GM23338 (cell line): ENCODE results near the gene DUS3L. TPM values are rescaled to one million over a fixed set of nuclear protein-coding genes. Genes with fewer than 3 reads are reported as not detected.

Source experiments
- ATAC-seq: fragments of 200-7000 bp; cut with Tn5 transposase; 3 replicates; pipeline ENCODE4 v1.9.1; 2020
- DNase-seq: peaks from one replicate; pipeline ENCODE4 v3.0.0-alpha.2; 2015; ENCODE audit warnings: low spot score
- H2AFZ ChIP-seq: fragments of 200-600 bp; sonication (generic); 2 replicates; pipeline ENCODE4 v1.8.0; 2016; ENCODE audit warnings: antibody characterized with exemption, mild to moderate bottlenecking, moderate library complexity
- H3F3A ChIP-seq: fragments of 200-600 bp; sonication (generic); replicated peaks from 2 replicates; pipeline ENCODE4 v1.8.0; 2017; ENCODE audit warnings: antibody characterized with exemption, mixed run types, low read depth
- H3K27ac ChIP-seq: fragments of 200-600 bp; sonication (generic); 2 replicates; pipeline ENCODE4 v1.6.1; 2016; ENCODE audit warnings: low read depth
- H3K27me3 ChIP-seq: fragments of 200-600 bp; sonication (generic); 2 replicates; pipeline ENCODE4 v1.8.0; 2016; ENCODE audit warnings: mild to moderate bottlenecking, mixed run types, moderate library complexity; ENCODE audit not compliant: insufficient read depth
- H3K36me3 ChIP-seq: fragments of 200-600 bp; sonication (generic); 2 replicates; pipeline ENCODE4 v1.8.0; 2016; ENCODE audit warnings: mild to moderate bottlenecking; ENCODE audit not compliant: insufficient read depth
- H3K4me1 ChIP-seq: fragments of 200-600 bp; sonication (generic); 2 replicates; pipeline ENCODE4 v1.8.0; 2016; ENCODE audit warnings: mild to moderate bottlenecking, moderate library complexity; ENCODE audit not compliant: insufficient read depth
- H3K4me2 ChIP-seq: fragments of 200-600 bp; sonication (generic); 2 replicates; pipeline ENCODE4 v1.7.1; 2017; ENCODE audit warnings: mixed run types
- H3K4me3 ChIP-seq: fragments of 200-600 bp; sonication (generic); 2 replicates; pipeline ENCODE4 v1.6.1; 2016; ENCODE audit warnings: mixed run types
- H3K79me2 ChIP-seq: fragments of 200-600 bp; sonication (generic); replicated peaks from 2 replicates; pipeline ENCODE4 v1.8.0; 2017; ENCODE audit warnings: mild to moderate bottlenecking; ENCODE audit not compliant: insufficient read depth
- H3K9me2 ChIP-seq: fragments of 200-600 bp; sonication (generic); 2 replicates; pipeline ENCODE4 v1.8.0; 2017; ENCODE audit not compliant: insufficient read depth
- H4K20me1 ChIP-seq: fragments of 200-600 bp; sonication (generic); replicated peaks from 2 replicates; pipeline ENCODE4 v1.8.0; 2017; ENCODE audit warnings: mild to moderate bottlenecking; ENCODE audit not compliant: insufficient read depth
- H3K27ac Mint-ChIP-seq: 2 replicates; pipeline ENCODE4 v1.8.0; 2020; ENCODE audit warnings: inconsistent platforms, mild to moderate bottlenecking, moderate library complexity, mixed read lengths
- H3K27me3 Mint-ChIP-seq: 3 replicates; pipeline ENCODE4 v1.8.0; 2022; ENCODE audit warnings: low read depth, mild to moderate bottlenecking, moderate library complexity, mixed read lengths, inconsistent platforms; ENCODE audit not compliant: insufficient read depth, poor library complexity
- H3K36me3 Mint-ChIP-seq: 3 replicates; pipeline ENCODE4 v1.8.0; 2021; ENCODE audit warnings: low read depth, mild to moderate bottlenecking, inconsistent platforms, moderate library complexity, mixed read lengths
- H3K4me1 Mint-ChIP-seq: 3 replicates; pipeline ENCODE4 v1.8.0; 2020; ENCODE audit warnings: mild to moderate bottlenecking, inconsistent platforms, mixed read lengths
- H3K4me3 Mint-ChIP-seq: 3 replicates; pipeline ENCODE4 v1.8.0; 2021; ENCODE audit warnings: moderate library complexity, mild to moderate bottlenecking, inconsistent platforms, mixed read lengths
- H3K9me3 Mint-ChIP-seq: 3 replicates; pipeline ENCODE4 v1.8.0; 2020; ENCODE audit warnings: moderate library complexity, mild to moderate bottlenecking, inconsistent platforms, mixed read lengths
- CREB1 ChIP-seq: fragments of 250-450 bp; sonication (Bioruptor Pico); IDR thresholded peaks from 2 replicates; pipeline ENCODE4 v1.5.0; 2020; ENCODE audit warnings: low read depth, mild to moderate bottlenecking, moderate library complexity
- CTCF ChIP-seq, 2 experiments: fragments of 200-600 bp in 1 of 2; sonication (generic) in 1 of 2; conservative IDR thresholded peaks; 2 replicates each; pipeline versions ENCODE4 v1.5.1 to v1.6.1; 2016 to 2017; ENCODE audit warnings: antibody characterized with exemption in 2 of 2, low read depth in 2 of 2, mild to moderate bottlenecking in 2 of 2, moderate library complexity in 1 of 2
- EZH2 ChIP-seq: fragments of 200-600 bp; sonication (generic); IDR thresholded peaks from one replicate; pipeline ENCODE4 v1.8.0; 2017; ENCODE audit warnings: antibody characterized with exemption, mild to moderate bottlenecking, low read depth; ENCODE audit not compliant: unreplicated experiment
- NANOG ChIP-seq: IDR thresholded peaks from 2 replicates; pipeline ENCODE4 v1.6.1; 2016; ENCODE audit warnings: antibody characterized with exemption, borderline replicate concordance
- POLR2AphosphoS5 ChIP-seq: IDR thresholded peaks from 2 replicates; pipeline ENCODE4 v1.6.1; 2016; ENCODE audit warnings: antibody characterized with exemption, low read depth
- STAT1 ChIP-seq: IDR thresholded peaks from one replicate; pipeline ENCODE4 v1.6.1; 2016; ENCODE audit warnings: antibody characterized with exemption; ENCODE audit not compliant: unreplicated experiment
- ZNF114 ChIP-seq: fragments of 250-450 bp; sonication (Bioruptor Pico); IDR thresholded peaks from 2 replicates; pipeline ENCODE4 v1.5.0; 2020; ENCODE audit warnings: mild to moderate bottlenecking, moderate library complexity
- polyA plus RNA-seq: library from polyadenylated mRNA; unstranded; fragments of >200 nt; fragmentation: Nextera tagmentation; extraction: Ambion mirVana; gene quantifications from 2 replicates; pipeline ENCODE4 v1.2.1, GENCODE V29; 2016
- total RNA-seq: library from RNA; depleted of rRNA; stranded (reverse); fragments of >200 nt; shearing (Covaris generic); gene quantifications from 2 replicates; pipeline ENCODE4 v1.2.3, GENCODE V29; 2014
- TF ChIP-seq, protein P1 (sequence below): IDR thresholded peaks from one replicate; pipeline ENCODE4 v1.6.1; 2018; ENCODE audit warnings: antibody characterized with exemption; ENCODE audit not compliant: unreplicated experiment
- TF ChIP-seq, protein P2 (sequence below): fragments of 250-450 bp; sonication (Bioruptor Pico); IDR thresholded peaks from 2 replicates; pipeline ENCODE4 v1.5.0; 2020; ENCODE audit warnings: mild to moderate bottlenecking, moderate library complexity

The DUS3L gene
- total and polyA plus RNA-seq, 2 experiments from 2014 or later, result 26.2 to 53.0 TPM

DNA sequence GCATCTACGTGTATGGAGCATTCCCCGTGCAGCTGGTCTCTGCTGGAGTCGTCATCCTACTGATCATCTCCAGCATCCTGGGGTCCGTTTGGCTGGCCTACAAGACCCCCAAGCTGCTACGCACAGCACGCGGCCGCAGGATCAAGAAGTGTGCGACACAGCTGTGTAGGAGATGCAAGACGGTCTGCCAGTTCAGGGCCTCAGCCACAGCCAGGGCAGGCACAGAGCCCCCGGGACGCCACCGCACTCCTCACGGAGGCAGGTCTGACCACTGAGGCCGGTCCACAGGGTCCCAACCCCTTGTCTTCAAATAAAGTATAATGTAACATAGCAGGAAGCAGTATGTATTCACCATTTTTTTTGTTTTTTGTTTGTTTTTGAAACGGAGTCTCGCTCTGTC is 12.6 kb downstream of the DUS3L start (continued):
- TF ChIP-seq, protein P1, sequence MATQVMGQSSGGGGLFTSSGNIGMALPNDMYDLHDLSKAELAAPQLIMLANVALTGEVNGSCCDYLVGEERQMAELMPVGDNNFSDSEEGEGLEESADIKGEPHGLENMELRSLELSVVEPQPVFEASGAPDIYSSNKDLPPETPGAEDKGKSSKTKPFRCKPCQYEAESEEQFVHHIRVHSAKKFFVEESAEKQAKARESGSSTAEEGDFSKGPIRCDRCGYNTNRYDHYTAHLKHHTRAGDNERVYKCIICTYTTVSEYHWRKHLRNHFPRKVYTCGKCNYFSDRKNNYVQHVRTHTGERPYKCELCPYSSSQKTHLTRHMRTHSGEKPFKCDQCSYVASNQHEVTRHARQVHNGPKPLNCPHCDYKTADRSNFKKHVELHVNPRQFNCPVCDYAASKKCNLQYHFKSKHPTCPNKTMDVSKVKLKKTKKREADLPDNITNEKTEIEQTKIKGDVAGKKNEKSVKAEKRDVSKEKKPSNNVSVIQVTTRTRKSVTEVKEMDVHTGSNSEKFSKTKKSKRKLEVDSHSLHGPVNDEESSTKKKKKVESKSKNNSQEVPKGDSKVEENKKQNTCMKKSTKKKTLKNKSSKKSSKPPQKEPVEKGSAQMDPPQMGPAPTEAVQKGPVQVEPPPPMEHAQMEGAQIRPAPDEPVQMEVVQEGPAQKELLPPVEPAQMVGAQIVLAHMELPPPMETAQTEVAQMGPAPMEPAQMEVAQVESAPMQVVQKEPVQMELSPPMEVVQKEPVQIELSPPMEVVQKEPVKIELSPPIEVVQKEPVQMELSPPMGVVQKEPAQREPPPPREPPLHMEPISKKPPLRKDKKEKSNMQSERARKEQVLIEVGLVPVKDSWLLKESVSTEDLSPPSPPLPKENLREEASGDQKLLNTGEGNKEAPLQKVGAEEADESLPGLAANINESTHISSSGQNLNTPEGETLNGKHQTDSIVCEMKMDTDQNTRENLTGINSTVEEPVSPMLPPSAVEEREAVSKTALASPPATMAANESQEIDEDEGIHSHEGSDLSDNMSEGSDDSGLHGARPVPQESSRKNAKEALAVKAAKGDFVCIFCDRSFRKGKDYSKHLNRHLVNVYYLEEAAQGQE, result no peak
- TF ChIP-seq NANOG, result no peak
- no peak for TF ChIP-seq STAT1
- TF ChIP-seq POLR2AphosphoS5, result no peak
- no peak for TF ChIP-seq CTCF (conservative IDR thresholded peaks at IDR 0.05; ENCODE audit: low read depth in 2 of 2)
- no peak for TF ChIP-seq EZH2

GRCh38 chr19:5775668-5776309 is 15.2 kb downstream of the DUS3L start:
- peaks cover 5% of the 10 kb centered on the region; the same call in 1 of the 2 replicates for H3K9me2 ChIP-seq
- no peak for DNase-seq
- H3K27me3 Mint-ChIP-seq, result peaks cover 4% of the 10 kb centered on the region
- no peak for ATAC-seq
- H2AFZ ChIP-seq, result no peak overlapping the region
- no peaks in the 10 kb centered on the region for H3K27me3 ChIP-seq
- H3K4me3 Mint-ChIP-seq, result no peak overlapping the region
- no peaks in the 10 kb centered on the region for H3K4me1 ChIP-seq
- H3K9me3 Mint-ChIP-seq, result peaks cover 7% of the 10 kb centered on the region; the same call in 1 of the 3 replicates
- no peaks in the 10 kb centered on the region for H3F3A ChIP-seq
- no peak overlapping the region for H3K4me2 ChIP-seq
- no peaks in the 10 kb centered on the region for H3K36me3 ChIP-seq
- H3K27ac ChIP-seq, result no peak overlapping the region
- H3K4me3 ChIP-seq, result no peak overlapping the region
- no peaks in the 10 kb centered on the region for H3K4me1 Mint-ChIP-seq
- no peaks in the 10 kb centered on the region for H3K36me3 Mint-ChIP-seq
- no peaks in the 10 kb centered on the region for H4K20me1 ChIP-seq
- no peak overlapping the region for H3K27ac Mint-ChIP-seq
- no peaks in the 10 kb centered on the region for H3K79me2 ChIP-seq
- TF ChIP-seq, protein P2, sequence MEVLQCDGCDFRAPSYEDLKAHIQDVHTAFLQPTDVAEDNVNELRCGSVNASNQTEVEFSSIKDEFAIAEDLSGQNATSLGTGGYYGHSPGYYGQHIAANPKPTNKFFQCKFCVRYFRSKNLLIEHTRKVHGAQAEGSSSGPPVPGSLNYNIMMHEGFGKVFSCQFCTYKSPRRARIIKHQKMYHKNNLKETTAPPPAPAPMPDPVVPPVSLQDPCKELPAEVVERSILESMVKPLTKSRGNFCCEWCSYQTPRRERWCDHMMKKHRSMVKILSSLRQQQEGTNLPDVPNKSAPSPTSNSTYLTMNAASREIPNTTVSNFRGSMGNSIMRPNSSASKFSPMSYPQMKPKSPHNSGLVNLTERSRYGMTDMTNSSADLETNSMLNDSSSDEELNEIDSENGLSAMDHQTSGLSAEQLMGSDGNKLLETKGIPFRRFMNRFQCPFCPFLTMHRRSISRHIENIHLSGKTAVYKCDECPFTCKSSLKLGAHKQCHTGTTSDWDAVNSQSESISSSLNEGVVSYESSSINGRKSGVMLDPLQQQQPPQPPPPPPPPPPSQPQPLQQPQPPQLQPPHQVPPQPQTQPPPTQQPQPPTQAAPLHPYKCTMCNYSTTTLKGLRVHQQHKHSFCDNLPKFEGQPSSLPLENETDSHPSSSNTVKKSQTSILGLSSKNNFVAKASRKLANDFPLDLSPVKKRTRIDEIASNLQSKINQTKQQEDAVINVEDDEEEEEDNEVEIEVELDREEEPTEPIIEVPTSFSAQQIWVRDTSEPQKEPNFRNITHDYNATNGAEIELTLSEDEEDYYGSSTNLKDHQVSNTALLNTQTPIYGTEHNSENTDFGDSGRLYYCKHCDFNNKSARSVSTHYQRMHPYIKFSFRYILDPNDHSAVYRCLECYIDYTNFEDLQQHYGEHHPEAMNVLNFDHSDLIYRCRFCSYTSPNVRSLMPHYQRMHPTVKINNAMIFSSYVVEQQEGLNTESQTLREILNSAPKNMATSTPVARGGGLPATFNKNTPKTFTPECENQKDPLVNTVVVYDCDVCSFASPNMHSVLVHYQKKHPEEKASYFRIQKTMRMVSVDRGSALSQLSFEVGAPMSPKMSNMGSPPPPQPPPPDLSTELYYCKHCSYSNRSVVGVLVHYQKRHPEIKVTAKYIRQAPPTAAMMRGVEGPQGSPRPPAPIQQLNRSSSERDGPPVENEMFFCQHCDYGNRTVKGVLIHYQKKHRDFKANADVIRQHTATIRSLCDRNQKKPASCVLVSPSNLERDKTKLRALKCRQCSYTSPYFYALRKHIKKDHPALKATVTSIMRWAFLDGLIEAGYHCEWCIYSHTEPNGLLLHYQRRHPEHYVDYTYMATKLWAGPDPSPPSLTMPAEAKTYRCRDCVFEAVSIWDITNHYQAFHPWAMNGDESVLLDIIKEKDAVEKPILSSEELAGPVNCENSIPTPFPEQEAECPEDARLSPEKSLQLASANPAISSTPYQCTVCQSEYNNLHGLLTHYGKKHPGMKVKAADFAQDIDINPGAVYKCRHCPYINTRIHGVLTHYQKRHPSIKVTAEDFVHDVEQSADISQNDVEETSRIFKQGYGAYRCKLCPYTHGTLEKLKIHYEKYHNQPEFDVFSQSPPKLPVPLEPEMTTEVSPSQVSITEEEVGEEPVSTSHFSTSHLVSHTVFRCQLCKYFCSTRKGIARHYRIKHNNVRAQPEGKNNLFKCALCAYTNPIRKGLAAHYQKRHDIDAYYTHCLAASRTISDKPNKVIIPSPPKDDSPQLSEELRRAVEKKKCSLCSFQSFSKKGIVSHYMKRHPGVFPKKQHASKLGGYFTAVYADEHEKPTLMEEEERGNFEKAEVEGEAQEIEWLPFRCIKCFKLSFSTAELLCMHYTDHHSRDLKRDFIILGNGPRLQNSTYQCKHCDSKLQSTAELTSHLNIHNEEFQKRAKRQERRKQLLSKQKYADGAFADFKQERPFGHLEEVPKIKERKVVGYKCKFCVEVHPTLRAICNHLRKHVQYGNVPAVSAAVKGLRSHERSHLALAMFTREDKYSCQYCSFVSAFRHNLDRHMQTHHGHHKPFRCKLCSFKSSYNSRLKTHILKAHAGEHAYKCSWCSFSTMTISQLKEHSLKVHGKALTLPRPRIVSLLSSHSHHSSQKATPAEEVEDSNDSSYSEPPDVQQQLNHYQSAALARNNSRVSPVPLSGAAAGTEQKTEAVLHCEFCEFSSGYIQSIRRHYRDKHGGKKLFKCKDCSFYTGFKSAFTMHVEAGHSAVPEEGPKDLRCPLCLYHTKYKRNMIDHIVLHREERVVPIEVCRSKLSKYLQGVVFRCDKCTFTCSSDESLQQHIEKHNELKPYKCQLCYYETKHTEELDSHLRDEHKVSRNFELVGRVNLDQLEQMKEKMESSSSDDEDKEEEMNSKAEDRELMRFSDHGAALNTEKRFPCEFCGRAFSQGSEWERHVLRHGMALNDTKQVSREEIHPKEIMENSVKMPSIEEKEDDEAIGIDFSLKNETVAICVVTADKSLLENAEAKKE, result no peak
- TF ChIP-seq ZNF114 (CRISPR knock-in tag) (no peak), STAT1 (no peak), CREB1 (CRISPR knock-in tag) (no peak)
- TF ChIP-seq, protein P1, result no peak
